GM21619 (cell line): ENCODE data around the gene PDHX.

Source experiments
- ATAC-seq: cut with Tn5 transposase; IDR thresholded peaks from one replicate; pipeline ENCODE4 v1.9.1; 2021; ENCODE audit not compliant: unreplicated experiment

Gene PDHX

GRCh38 chr11:34988294-34989255, 72.2 kb downstream of the PDHX start:
- peak; percentile 82 for ATAC-seq

- no peak for ATAC-seq
Measured at GRCh38 chr11:34990916-34991315, 74.5 kb downstream of the PDHX start.

GRCh38 chr11:34994854-34995253, 78.4 kb downstream of the PDHX start:
- no peak for ATAC-seq

GRCh38 chr11:34996958-34997357, 80.5 kb downstream of the PDHX start:
- no peak for ATAC-seq

GRCh38 chr11:34997952-34998528, 81.6 kb downstream of the PDHX start:
- ATAC-seq, result no peak

GRCh38 chr11:34999453-34999852, 83.0 kb downstream of the PDHX start:
- ATAC-seq, result no peak

GRCh38 chr11:35003186-35003585, 86.8 kb downstream of the PDHX start:
- no peak for ATAC-seq

- ATAC-seq, result no peak
Measured at GRCh38 chr11:35003658-35004057, 87.2 kb downstream of the PDHX start.

- no peak for ATAC-seq
Measured at GRCh38 chr11:35005141-35005780, 88.8 kb downstream of the PDHX start.

GRCh38 chr11:35006389-35007128, 90.1 kb downstream of the PDHX start:
- ATAC-seq, result peak; percentile 87

- ATAC-seq, result peak; percentile 49
Measured at GRCh38 chr11:35007277-35007676, 90.9 kb downstream of the PDHX start.

GRCh38 chr11:35009191-35009943, 92.9 kb downstream of the PDHX start:
- no peak for ATAC-seq

- ATAC-seq, result no peak
Measured at GRCh38 chr11:35009944-35010342, 93.5 kb downstream of the PDHX start.

- ATAC-seq, result no peak
Measured at GRCh38 chr11:35010654-35011053, 94.2 kb downstream of the PDHX start.

GRCh38 chr11:35011389-35011788, 95.0 kb downstream of the PDHX start:
- no peak for ATAC-seq

GRCh38 chr11:35011944-35012343, 95.5 kb downstream of the PDHX start:
- ATAC-seq, result no peak

- ATAC-seq, result peak; percentile 72
Measured at GRCh38 chr11:35012467-35013191, 96.2 kb downstream of the PDHX start.

- peak; percentile 33 for ATAC-seq
Measured at GRCh38 chr11:35013514-35014233, 97.3 kb downstream of the PDHX start.

GRCh38 chr11:35014346-35014745, 97.9 kb downstream of the PDHX start:
- no peak for ATAC-seq
